ENCODE measurements around the gene KRT2. TPM values are rescaled to one million over a fixed set of nuclear protein-coding genes. Genes with fewer than 3 reads are reported as not detected.

KRT2 gene
- total and polyA plus RNA-seq, 10 of the 15 experiments (the other 5 are each of a cell fraction or from before 2014, with no cell fraction given) = 0.08 to 0.12 TPM; not detected in 8

DNA sequence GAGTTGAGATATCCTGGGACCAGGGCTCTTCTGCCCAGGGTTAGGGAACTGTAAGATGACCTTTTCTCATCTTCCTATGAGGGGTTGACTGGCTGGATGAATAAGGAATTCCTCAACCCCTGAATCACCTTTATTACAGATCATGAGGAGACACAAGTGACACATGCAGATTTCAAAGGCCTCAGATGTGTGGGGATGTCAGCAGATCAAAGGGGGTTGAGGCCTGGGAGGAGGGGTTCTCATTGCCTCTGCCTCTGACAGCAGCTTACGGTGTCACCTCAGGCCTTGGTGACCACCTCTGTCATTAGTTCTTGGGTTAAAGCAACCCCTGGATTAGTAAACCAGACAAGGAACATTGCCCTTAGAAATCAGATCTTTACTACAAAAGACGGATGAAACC, 48.7 kb downstream of the KRT2 start:
- no peak for ATAC-seq

More for the DNA sequence above, 48.7 kb downstream of the KRT2 start:
- intact Hi-C loops (cut with micrococcal nuclease; ENCODE audit: unreplicated experiment) = no loop called here
- Histone ChIP-seq H3K9me3 (replicated peaks; ENCODE audit: control insufficient read depth, insufficient read depth, low read length) (no peaks in the 10 kb centered on the region), H2AFZ (ENCODE audit: control insufficient read depth, low read depth, low read length) (no peak overlapping the region), H3K4me1 (ENCODE audit: control insufficient read depth, insufficient read depth, low read length) (no peaks in the 10 kb centered on the region), H3K27me3 (replicated peaks in 1 of 2; ENCODE audit: control insufficient read depth in 2 of 2, insufficient read depth in 2 of 2, low read length in 1 of 2) (peaks cover 3 to 6% of the 10 kb centered on the region in 2 experiments; a peak in 3 of 4 replicates), H3K9ac (ENCODE audit: control insufficient read depth, insufficient read depth, low read length) (no peak overlapping the region), H3K4me3 (no peak overlapping the region), H3K27ac (ENCODE audit: control insufficient read depth, insufficient read depth) (no peak overlapping the region), H4K20me1 (ENCODE audit: control insufficient read depth, insufficient read depth) (no peaks in the 10 kb centered on the region), H3K36me3 (ENCODE audit: control insufficient read depth in 2 of 2, insufficient read depth in 2 of 2, low read length in 1 of 2) (no peaks in the 10 kb centered on the region), H3K79me2 (ENCODE audit: control insufficient read depth, insufficient read depth, low read length) (no peaks in the 10 kb centered on the region), H3K4me2 (ENCODE audit: control insufficient read depth, insufficient read depth) (no peak overlapping the region)
- no peak for FAIRE-seq
- ChIA-PET POLR2A (no interaction called here), RAD21 (ENCODE audit: unreplicated experiment) (no interaction called here), CTCF (no interaction called here), SMC1A (ENCODE audit: uncharacterized antibody, unreplicated experiment) (no interaction called here)
- in situ Hi-C loops (cut with MboI) = no loop called here
- TF ChIP-seq LARP7 (IDR thresholded peaks at IDR 0.05) (no peak), EZH2 (IDR thresholded peaks at IDR 0.05; ENCODE audit: borderline replicate concordance, control insufficient read depth, low read depth, low read length) (no peak), MEF2A (IDR thresholded peaks at IDR 0.05; ENCODE audit: insufficient read depth, low read depth, low read length) (no peak), FOS (IDR thresholded peaks at IDR 0.05; ENCODE audit: borderline replicate concordance, extremely low read depth, insufficient read length) (no peak), TAF1 (IDR thresholded peaks at IDR 0.05; ENCODE audit: borderline replicate concordance, low read depth, low read length) (no peak), BCL11A (IDR thresholded peaks at IDR 0.05; ENCODE audit: low read depth, low read length) (no peak), MTA3 (IDR thresholded peaks at IDR 0.05; ENCODE audit: borderline replicate concordance, low read length) (no peak), CBX5 (IDR thresholded peaks at IDR 0.05; ENCODE audit: low read depth) (no peak)
- TF ChIP-seq, protein P1, sequence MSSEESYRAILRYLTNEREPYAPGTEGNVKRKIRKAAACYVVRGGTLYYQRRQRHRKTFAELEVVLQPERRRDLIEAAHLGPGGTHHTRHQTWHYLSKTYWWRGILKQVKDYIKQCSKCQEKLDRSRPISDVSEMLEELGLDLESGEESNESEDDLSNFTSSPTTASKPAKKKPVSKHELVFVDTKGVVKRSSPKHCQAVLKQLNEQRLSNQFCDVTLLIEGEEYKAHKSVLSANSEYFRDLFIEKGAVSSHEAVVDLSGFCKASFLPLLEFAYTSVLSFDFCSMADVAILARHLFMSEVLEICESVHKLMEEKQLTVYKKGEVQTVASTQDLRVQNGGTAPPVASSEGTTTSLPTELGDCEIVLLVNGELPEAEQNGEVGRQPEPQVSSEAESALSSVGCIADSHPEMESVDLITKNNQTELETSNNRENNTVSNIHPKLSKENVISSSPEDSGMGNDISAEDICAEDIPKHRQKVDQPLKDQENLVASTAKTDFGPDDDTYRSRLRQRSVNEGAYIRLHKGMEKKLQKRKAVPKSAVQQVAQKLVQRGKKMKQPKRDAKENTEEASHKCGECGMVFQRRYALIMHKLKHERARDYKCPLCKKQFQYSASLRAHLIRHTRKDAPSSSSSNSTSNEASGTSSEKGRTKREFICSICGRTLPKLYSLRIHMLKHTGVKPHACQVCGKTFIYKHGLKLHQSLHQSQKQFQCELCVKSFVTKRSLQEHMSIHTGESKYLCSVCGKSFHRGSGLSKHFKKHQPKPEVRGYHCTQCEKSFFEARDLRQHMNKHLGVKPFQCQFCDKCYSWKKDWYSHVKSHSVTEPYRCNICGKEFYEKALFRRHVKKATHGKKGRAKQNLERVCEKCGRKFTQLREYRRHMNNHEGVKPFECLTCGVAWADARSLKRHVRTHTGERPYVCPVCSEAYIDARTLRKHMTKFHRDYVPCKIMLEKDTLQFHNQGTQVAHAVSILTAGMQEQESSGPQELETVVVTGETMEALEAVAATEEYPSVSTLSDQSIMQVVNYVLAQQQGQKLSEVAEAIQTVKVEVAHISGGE (CRISPR knock-in tag; IDR thresholded peaks at IDR 0.05) = no peak
- 25% methylated on average over 2 of the region's 2 CpGs for WGBS (ENCODE audit: insufficient coverage, insufficient replicate concordance, low lambda C conversion rate, missing lambda C conversion rate)
- DNase-seq (ENCODE audit: low read depth, low spot score) = no peak
- BruUV-seq (replicated peaks) = no TSS peak

Data from GM12878 (cell line).